NCI-H2107 treated with DMSO at 0.1 percent for 48 hours (cell line): ENCODE data around the gene SCAI.

Experiments
- DNase-seq: peaks from one replicate; lab custom pipeline; 2025; ENCODE audit not compliant: unreplicated experiment; lab: John Stamatoyannopoulos, UW

SCAI gene

DNA sequence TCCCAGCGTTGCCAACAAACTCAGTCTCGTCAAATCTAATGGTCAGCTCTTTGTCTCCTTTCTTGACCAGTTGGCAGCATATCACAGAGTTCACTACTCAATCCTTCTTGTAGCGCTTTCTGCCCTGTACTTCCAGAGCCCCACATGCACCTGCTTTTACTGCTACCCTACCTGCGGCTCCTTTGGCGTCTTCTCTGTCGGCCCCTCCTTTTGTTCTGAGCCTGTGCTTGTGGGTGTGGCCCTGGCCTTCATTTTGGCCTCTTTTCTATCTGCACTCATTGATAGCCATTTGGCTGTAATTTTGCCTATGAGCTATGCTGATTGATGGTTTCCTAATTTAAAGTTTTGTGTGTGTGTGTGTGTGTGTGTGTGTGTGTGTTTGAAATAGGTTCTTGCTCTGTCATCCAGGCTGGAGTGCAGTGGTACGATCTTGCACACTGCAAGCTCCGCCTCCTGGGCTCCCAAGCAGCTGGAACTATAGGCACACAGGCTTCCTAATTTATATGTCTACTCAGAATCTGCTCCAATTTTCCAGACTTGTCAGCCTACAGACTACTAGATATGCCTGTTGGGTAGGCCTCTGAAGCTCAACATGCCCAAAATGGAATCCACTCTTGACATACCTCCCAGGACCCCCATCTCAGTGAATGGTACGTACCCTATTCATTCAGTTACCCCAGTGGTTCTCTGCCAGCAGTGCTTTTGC is 249.1 kb downstream of the SCAI start:
- DNase-seq, result peak; percentile 52
